ENCODE results near the gene WWP2. TPM values are rescaled to one million over a fixed set of nuclear protein-coding genes. Genes with fewer than 3 reads are reported as not detected.

WWP2 gene
- polyA plus RNA-seq, 4 donors, result 32.4 to 44.6 (median 35.4) TPM

Other genes with a start within 250 kb of the WWP2 start
- gene NFAT5, start 196.4 kb upstream of the WWP2 start, polyA plus RNA-seq, result 10 to 100 TPM in 1 of 4 donors, 1 to 10 TPM in 2, under 1 TPM in 1; 0.89 to 24.7 (median 3.3) TPM
- gene NQO1, start 35.8 kb upstream of the WWP2 start, polyA plus RNA-seq, result 100 to 1,000 TPM in 1 of 4 donors, 10 to 100 TPM in 3; 18.2 to 151 (median 96.3) TPM
- 10 to 100 TPM; 22.8 to 71.0 (median 41.4) TPM for gene NOB1, start 7.4 kb upstream of the WWP2 start, polyA plus RNA-seq
- gene CLEC18A, start 189.0 kb downstream of the WWP2 start, polyA plus RNA-seq, result 1 to 10 TPM in 3 of 4 donors, under 1 TPM in 1; 0.87 to 8.1 (median 2.9) TPM

All from small intestine (tissue), 4 donors.